DMS153 treated with DMSO at 0.1 percent for 48 hours (cell line): Measurements from ENCODE around the gene PLA2G2F.

Experiments used
- DNase-seq: peaks from one replicate; lab custom pipeline; 2025; ENCODE audit not compliant: unreplicated experiment; lab: John Stamatoyannopoulos, UW

The PLA2G2F gene

DNA sequence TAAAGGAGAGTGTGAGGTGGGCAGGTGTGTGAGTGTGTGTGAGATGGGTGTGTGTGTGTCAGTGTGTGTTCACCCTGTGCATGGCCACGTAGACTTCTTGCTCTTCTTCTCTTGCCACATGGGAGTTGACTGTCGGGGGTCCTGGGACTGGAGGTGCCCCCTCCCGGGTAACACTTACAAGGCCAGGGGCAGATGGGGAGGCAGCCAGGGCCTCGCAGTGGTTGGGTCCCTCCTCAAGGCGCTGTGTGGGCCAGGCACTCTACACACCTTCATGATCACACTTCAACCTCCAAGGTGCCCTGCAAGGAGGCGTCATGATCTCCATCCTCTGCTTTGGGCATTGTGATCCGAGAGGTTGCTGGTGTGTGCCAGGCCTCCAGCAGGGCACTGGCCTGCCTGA, 2.3 kb downstream of the PLA2G2F start:
- no peak for DNase-seq

DNA sequence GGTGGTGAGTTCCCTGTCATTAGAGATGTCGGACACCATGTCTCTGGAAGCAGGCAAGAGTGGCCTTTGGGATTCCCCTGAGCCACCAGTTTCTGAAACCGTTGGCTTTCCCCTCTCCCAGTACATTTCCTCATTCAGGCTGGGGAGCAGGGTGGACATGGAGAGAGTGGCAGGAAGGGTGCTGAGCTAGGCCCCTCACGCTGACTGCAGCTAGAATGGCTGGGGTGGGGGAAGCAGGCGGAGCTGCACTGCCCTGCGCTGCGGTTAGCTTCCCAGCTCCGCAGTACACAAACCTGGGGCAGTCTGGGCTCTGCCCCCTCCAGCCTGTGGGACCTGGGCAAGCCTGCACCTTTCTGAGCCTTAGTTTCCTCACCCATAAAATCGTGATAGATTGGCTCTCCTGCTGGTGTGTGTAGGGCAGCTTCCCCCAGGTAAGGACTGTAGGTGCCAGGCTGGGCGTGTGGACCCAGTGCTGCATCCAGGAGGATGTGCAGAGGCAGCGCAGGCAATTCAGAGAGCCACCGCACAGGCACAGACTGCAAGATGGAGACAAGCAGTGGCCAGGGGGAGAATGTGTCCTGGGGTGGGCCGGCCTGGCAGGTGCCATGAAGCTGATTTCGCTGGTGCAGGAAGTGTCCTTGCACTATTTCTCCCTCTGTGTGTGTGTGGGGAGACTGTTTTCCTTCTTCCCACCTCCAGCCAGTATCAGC, 3.0 kb downstream of the PLA2G2F start:
- DNase-seq, result no peak

- DNase-seq, result no peak
Observed at GRCh38 chr1:20143318-20143717, 4.2 kb downstream of the PLA2G2F start.

GRCh38 chr1:20143734-20144565, 4.8 kb downstream of the PLA2G2F start:
- no peak for DNase-seq

DNA sequence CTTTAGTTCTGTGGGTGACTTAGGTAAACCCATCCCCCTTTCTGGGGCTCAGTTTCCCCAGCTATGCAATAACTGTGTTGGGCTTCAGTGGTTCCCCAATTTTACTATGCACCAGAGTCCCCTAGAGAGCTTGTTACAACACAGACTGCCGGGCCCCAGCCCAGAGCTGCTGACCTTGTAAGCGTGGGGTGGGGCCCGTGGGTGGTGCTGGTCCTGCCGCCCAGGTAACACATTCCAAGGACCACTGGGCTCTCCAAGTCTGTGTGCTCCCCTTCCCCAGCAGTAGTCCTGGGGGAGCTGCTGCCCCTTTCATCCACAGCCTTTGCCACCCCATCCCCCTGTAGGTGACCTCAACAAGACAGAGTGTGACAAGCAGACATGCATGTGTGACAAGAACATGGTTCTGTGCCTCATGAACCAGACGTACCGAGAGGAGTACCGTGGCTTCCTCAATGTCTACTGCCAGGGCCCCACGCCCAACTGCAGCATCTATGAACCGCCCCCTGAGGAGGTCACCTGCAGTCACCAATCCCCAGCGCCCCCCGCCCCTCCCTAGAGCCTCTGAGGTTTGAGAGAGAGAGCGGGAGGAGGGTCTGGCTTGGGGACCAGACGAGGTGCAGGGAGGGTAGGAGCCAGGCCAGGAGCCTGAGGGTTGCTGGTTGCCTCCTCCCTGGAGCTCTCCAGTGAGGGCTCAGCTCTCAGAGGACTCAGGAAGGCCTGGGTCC, 8.9 kb downstream of the PLA2G2F start:
- no peak for DNase-seq

- DNase-seq, result no peak
Observed at GRCh38 chr1:20148571-20149500, 9.7 kb downstream of the PLA2G2F start.

GRCh38 chr1:20149601-20150325, 10.6 kb downstream of the PLA2G2F start:
- no peak for DNase-seq

GRCh38 chr1:20150326-20150705, 11.2 kb downstream of the PLA2G2F start:
- no peak for DNase-seq

DNA sequence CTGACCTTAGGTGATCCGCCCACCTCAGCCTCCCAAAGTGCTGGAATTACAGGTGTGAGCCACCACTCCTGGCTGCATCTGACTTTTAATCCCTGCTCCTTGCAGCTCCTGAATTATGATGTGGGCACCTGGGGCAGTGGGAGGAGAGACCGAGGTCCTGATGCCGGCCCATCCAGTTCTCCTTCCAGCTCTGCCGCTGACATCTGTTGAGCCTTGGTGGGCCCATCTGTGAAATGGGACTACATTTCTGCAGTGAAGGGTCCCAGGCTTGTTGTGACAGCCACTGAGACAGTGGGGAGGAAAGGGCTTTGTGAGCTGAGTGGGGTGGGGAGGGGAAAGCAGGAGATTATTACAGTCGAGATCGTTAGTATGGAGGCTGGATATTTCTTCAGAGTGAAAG, 11.8 kb downstream of the PLA2G2F start:
- DNase-seq, result no peak

GRCh38 chr1:20151906-20152598, 12.9 kb downstream of the PLA2G2F start:
- peak; percentile 67 for DNase-seq

DNA sequence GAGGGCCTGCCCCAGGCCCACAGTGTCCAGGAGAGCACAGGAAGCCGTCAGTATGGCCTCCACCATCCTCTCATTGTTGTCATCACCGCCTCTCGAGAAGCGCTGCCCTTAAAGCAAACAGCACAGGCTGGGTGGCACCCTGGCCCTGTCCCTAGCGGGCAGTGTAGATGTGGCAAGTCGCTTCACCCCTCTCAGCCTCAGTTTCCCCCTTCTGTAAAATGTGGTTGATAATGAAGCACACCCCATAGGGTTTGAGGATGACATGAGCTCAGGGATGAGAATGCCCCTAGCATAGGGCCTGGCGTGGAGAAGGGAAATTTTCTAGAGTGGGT, 13.4 kb downstream of the PLA2G2F start:
- DNase-seq, result no peak

GRCh38 chr1:20153000-20153418, 13.9 kb downstream of the PLA2G2F start:
- DNase-seq, result no peak

DNA sequence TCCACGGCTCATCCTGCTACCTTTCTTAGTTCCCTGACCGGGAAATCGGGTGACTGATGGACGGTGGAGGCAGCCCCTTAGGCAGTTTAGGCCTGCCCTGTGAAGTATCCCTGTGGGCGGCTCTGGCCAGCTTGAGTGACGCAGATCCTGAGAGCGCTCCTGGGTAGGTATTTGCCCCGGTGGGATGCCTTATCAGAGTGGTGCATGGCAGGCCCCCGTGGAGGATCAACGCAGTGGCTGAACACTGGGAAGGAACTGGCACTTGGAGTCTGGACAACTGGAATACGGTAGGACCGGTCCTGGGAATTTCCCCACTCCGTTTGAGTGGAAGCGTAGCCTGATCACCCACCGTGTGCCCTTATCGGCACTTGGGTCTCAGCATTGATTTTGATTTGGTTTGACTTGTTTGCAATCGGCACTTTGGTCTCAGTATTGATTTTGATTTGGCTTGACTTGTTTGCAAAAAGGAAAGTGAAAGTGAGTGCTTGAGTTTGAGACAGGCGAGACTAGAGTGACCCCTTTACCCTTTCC, 15.2 kb downstream of the PLA2G2F start:
- no peak for DNase-seq

GRCh38 chr1:20158358-20159070, 19.4 kb downstream of the PLA2G2F start:
- no peak for DNase-seq

DNA sequence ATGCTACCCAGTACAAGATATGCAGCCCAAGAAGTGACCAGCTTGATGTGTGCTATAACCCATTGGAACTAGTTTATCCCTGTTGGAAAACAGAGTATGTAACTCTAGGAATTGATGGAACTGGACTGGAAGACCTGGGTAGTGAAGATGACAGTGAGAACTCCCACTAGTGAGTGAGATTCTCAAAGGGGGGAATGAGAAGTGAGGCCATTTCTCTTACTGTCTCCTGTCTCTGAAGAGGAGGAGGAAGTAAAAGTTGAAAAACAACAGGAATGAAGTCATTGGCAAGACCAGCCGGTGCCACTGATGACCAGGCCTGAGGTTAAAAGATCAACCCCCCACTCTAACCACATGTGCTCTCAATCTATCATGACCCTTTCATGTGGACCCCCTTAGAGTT, 20.9 kb downstream of the PLA2G2F start:
- DNase-seq, result no peak

DNA sequence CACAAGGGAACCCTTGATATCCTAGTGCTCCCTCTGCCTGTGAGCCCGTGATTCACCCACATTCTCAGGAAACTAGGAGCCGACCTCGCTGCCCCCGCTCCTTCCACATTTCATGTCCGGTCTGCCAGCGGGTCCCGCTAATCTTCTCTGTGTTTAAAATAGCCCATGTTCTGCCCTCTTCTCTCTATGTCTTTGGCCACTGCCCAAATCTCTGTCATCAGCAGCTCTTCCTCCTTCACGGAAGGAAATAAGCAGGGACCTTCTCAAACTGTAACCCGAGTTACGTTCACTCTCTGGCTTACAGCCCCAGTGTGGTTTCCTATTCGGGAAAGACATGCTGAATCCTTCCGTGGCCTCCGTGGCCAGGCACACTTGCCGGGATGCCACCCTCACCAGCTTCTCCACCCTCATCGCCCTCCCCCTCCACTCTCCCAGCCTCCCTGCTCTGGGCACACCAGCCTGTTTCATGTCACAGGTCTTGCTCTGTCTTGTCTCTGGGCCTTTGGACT, 25.6 kb downstream of the PLA2G2F start:
- no peak for DNase-seq

DNA sequence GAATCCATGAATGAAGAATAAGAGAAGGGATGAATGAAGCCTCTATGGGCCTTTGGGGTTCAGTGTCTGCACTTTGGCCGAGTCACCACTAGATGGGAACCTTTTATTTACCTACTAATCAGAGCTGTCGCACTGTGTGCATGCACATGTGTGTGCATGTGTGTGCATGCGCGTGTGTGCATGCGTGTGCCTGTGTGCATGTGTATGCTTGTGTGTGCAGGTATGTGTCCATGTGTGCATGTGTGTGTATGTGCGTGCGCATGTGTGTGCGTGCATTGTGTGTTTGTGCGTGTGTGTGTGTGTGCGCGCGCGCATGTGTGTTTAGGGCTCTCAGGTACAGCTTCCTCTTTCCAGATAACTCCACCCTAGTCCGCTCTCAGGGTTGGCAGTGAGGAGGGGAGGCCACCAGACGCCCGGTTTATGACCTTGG, 26.4 kb downstream of the PLA2G2F start:
- DNase-seq, result no peak

DNA sequence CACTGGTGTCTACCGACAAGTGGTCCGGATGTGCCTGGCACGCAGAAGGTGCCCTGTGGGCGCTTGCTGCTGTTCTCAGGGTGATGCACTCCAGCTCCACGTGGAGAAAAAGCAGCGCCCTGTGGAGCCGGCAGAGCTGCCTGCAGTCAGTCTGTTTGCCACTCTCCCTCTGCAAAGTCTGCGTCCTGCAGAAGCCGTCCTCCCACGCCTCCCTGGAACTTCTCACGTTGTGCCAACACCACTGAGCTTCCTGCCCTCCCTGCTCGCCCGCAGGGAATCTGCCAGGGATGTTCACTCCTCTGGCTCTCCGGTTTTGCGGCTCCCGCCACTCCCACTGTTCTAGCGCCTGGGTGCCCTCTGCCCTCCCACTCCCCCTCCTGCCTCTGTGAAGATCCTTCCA, 26.9 kb downstream of the PLA2G2F start:
- no peak for DNase-seq

- no peak for DNase-seq
Observed at GRCh38 chr1:20167126-20167525, 28.0 kb downstream of the PLA2G2F start.
